ENCODE measurements around the gene GTF2IRD1. TPM values are rescaled to one million over a fixed set of nuclear protein-coding genes. Genes with fewer than 3 reads are reported as not detected.
"Not testable (repeated sequence)": the region's sequence is repeated elsewhere in the genome, so short reads cannot be mapped to it uniquely, and the experiment has no call there.

The GTF2IRD1 gene
- total RNA-seq, 1 experiment from 2014 or later, result 54.0 TPM

DNA sequence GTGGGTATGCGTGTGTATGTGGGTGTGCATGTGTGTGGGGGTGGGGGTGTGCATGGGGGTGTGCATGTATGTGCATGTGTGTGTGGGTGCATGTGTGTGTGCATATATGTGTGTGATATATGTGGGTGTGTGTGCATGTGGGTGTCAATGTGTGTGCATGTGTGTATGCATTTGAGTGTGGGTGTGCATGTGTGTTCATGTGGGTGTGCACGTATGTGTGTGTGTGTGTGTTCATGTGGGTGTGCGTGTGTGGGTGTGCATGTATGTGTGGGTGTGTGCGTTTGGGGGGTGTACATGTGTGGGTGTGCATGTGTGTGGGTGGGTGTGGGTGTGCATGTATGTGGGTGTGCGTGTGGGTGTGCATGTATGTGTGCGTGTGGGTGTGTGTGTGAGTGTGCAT, 42.6 kb downstream of the GTF2IRD1 start:
- intact Hi-C loops (cut with micrococcal nuclease; ENCODE audit: unreplicated experiment), result no loop called here
- H3K27me3 ChIP-seq (ENCODE audit: control insufficient read depth, insufficient read depth, low read length), result no peaks in the 10 kb centered on the region
- DNase-seq (ENCODE audit: low read depth, low spot score) (no peak), ATAC-seq (no peak)
- in situ Hi-C loops (cut with HindIII; ENCODE audit: low pct_unique_long_range_greater_than_20kb, low sequenced_read_pairs), result no loop called here
- ChIA-PET CTCF (no interaction called here), POLR2A (no interaction called here)
- H3K4me1 ChIP-seq (ENCODE audit: control insufficient read depth, insufficient read depth, low read length), result 0 out of 2 replicates have a peak, but pooled peaks cover 4% of the 10 kb centered on the region
- no peak overlapping the region for H3K27ac ChIP-seq (ENCODE audit: low read length)
- TF ChIP-seq, protein P1, sequence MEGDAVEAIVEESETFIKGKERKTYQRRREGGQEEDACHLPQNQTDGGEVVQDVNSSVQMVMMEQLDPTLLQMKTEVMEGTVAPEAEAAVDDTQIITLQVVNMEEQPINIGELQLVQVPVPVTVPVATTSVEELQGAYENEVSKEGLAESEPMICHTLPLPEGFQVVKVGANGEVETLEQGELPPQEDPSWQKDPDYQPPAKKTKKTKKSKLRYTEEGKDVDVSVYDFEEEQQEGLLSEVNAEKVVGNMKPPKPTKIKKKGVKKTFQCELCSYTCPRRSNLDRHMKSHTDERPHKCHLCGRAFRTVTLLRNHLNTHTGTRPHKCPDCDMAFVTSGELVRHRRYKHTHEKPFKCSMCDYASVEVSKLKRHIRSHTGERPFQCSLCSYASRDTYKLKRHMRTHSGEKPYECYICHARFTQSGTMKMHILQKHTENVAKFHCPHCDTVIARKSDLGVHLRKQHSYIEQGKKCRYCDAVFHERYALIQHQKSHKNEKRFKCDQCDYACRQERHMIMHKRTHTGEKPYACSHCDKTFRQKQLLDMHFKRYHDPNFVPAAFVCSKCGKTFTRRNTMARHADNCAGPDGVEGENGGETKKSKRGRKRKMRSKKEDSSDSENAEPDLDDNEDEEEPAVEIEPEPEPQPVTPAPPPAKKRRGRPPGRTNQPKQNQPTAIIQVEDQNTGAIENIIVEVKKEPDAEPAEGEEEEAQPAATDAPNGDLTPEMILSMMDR (IDR thresholded peaks at IDR 0.05), result no peak
- TF ChIP-seq TCF7L2 (IDR thresholded peaks at IDR 0.05; ENCODE audit: low read depth, low read length) (no peak), SIN3A (IDR thresholded peaks at IDR 0.05; ENCODE audit: borderline replicate concordance, insufficient read depth, low read depth, low read length) (no peak), POLR2AphosphoS5 (IDR thresholded peaks at IDR 0.05; ENCODE audit: low read depth, low read length) (no peak)
- TF ChIP-seq, protein P2, sequence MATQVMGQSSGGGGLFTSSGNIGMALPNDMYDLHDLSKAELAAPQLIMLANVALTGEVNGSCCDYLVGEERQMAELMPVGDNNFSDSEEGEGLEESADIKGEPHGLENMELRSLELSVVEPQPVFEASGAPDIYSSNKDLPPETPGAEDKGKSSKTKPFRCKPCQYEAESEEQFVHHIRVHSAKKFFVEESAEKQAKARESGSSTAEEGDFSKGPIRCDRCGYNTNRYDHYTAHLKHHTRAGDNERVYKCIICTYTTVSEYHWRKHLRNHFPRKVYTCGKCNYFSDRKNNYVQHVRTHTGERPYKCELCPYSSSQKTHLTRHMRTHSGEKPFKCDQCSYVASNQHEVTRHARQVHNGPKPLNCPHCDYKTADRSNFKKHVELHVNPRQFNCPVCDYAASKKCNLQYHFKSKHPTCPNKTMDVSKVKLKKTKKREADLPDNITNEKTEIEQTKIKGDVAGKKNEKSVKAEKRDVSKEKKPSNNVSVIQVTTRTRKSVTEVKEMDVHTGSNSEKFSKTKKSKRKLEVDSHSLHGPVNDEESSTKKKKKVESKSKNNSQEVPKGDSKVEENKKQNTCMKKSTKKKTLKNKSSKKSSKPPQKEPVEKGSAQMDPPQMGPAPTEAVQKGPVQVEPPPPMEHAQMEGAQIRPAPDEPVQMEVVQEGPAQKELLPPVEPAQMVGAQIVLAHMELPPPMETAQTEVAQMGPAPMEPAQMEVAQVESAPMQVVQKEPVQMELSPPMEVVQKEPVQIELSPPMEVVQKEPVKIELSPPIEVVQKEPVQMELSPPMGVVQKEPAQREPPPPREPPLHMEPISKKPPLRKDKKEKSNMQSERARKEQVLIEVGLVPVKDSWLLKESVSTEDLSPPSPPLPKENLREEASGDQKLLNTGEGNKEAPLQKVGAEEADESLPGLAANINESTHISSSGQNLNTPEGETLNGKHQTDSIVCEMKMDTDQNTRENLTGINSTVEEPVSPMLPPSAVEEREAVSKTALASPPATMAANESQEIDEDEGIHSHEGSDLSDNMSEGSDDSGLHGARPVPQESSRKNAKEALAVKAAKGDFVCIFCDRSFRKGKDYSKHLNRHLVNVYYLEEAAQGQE (IDR thresholded peaks at IDR 0.05; ENCODE audit: insufficient read depth in 1 of 2, low read depth in 2 of 2, low read length in 1 of 2), result no peak
- H3K4me3 ChIP-seq (ENCODE audit: low read depth in 2 of 2, low read length in 2 of 2), result no peak overlapping the region
- no TSS peak for BruUV-seq (replicated peaks)
- no peaks in the 10 kb centered on the region for H3K9me3 ChIP-seq (ENCODE audit: control insufficient read depth, insufficient read depth, low read depth, low read length)
- H3K36me3 ChIP-seq (ENCODE audit: control insufficient read depth, insufficient read depth, low read length), result no peaks in the 10 kb centered on the region

DNA sequence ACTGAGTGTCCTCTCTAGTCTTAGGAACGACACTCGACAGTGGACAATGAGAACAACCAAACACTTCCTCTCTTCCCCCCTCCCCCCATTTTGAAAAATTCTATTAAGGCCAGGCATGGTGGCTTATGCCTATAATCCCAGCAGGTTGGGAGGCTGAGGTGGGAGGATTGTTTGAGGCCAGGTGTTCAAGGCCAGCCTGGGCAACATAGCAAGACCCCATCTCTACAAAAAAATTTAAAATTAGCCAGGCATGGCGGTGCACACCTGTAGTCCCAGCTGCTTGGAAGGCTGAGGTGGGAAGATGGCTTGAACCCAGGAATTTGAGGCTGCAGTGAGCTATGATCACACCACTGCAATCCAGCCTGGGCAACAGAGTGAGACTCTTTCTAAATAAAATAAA, 43.1 kb downstream of the GTF2IRD1 start:
- H3K4me3 ChIP-seq (ENCODE audit: low read depth in 2 of 2, low read length in 2 of 2); ATAC-seq; H3K4me1 ChIP-seq (ENCODE audit: control insufficient read depth, insufficient read depth, low read length); DNase-seq (ENCODE audit: low read depth, low spot score); BruUV-seq (replicated peaks); H3K9me3 ChIP-seq (ENCODE audit: control insufficient read depth, insufficient read depth, low read depth, low read length); CTCF ChIA-PET; H3K36me3 ChIP-seq (ENCODE audit: control insufficient read depth, insufficient read depth, low read length); POLR2A ChIA-PET; in situ Hi-C loops (cut with HindIII; ENCODE audit: low pct_unique_long_range_greater_than_20kb, low sequenced_read_pairs); H3K27me3 ChIP-seq (ENCODE audit: control insufficient read depth, insufficient read depth, low read length); intact Hi-C loops (cut with micrococcal nuclease; ENCODE audit: unreplicated experiment); H3K27ac ChIP-seq (ENCODE audit: low read length): not testable (repeated sequence)

DNA sequence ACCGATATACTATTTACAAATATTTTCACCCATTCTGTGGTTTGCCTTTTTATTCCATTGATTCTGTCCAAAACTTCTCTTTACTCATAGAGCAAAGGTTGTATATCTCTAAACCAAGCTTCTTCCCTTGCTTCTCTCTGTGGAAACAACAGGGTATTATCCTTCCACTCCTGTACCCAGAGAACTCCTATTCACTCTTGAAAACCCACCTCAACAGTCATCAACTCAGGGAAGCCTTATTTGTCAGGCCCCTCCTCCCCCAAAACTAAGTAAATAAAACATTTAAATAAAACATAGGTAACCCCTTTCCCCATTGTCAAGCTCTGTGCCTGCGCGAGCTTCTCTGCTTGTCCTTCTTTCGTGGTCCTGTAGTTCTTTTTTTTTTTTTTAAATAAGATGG, 44.6 kb downstream of the GTF2IRD1 start:
- TF ChIP-seq, protein P2 (IDR thresholded peaks at IDR 0.05; ENCODE audit: insufficient read depth in 1 of 2, low read depth in 2 of 2, low read length in 1 of 2), result no peak
- TF ChIP-seq, protein P1 (IDR thresholded peaks at IDR 0.05), result no peak
- no peak for TF ChIP-seq POLR2AphosphoS5 (IDR thresholded peaks at IDR 0.05; ENCODE audit: low read depth, low read length)
- TF ChIP-seq TCF7L2 (IDR thresholded peaks at IDR 0.05; ENCODE audit: low read depth, low read length), result no peak
- TF ChIP-seq SIN3A (IDR thresholded peaks at IDR 0.05; ENCODE audit: borderline replicate concordance, insufficient read depth, low read depth, low read length), result no peak
- 0 out of 2 replicates have a peak, but pooled peaks cover 4% of the 10 kb centered on the region for H3K4me1 ChIP-seq (ENCODE audit: control insufficient read depth, insufficient read depth, low read length)
- H3K9me3 ChIP-seq (ENCODE audit: control insufficient read depth, insufficient read depth, low read depth, low read length), result no peaks in the 10 kb centered on the region
- DNase-seq (ENCODE audit: low read depth, low spot score) (no peak), ATAC-seq (no peak)
- no peaks in the 10 kb centered on the region for H3K36me3 ChIP-seq (ENCODE audit: control insufficient read depth, insufficient read depth, low read length)
- no peak overlapping the region for H3K27ac ChIP-seq (ENCODE audit: low read length)
- ChIA-PET POLR2A (no interaction called here), CTCF (no interaction called here)
- no TSS peak for BruUV-seq (replicated peaks)
- in situ Hi-C loops (cut with HindIII; ENCODE audit: low pct_unique_long_range_greater_than_20kb, low sequenced_read_pairs), result no loop called here
- H3K4me3 ChIP-seq (ENCODE audit: low read depth in 2 of 2, low read length in 2 of 2), result no peak overlapping the region
- intact Hi-C loops (cut with micrococcal nuclease; ENCODE audit: unreplicated experiment), result no loop called here
- H3K27me3 ChIP-seq (ENCODE audit: control insufficient read depth, insufficient read depth, low read length), result no peaks in the 10 kb centered on the region
